HEK293 (cell line): Measurements from ENCODE around the gene EML4.

Source experiments
- CTCF ChIA-PET: fragments of 350-600 bp; formaldehyde crosslinking; extraction: SDS; loops from one replicate; lab custom pipeline; 2021; ENCODE audit warnings: antibody characterized with exemption; lab: Yijun Ruan, JAX
- POLR2A ChIA-PET: fragments of 300-600 bp; formaldehyde crosslinking; extraction: SDS; loops from one replicate; lab custom pipeline; 2020; ENCODE audit warnings: antibody characterized with exemption, inconsistent platforms; lab: Yijun Ruan, JAX
- H3K27ac ChIP-seq: fragments of 200-500 bp; sonication (Bioruptor generic); 2 replicates; pipeline ENCODE4 v1.5.1; 2014; ENCODE audit warnings: low read depth, low read length, control low read depth, inconsistent platforms; ENCODE audit errors: extremely low read depth
- H3K36me3 ChIP-seq, 2 experiments: fragments of 200-500 bp in 1 of 2; sonication (Bioruptor generic) in 1 of 2; 1 replicate in 1 of 2; 2 replicates in 1 of 2; pipeline ENCODE4 v1.5.1; 2014 to 2017; ENCODE audit warnings: inconsistent platforms in 2 of 2, low read length in 2 of 2; ENCODE audit not compliant: control insufficient read depth in 2 of 2, insufficient read depth in 1 of 2
- H3K4me1 ChIP-seq: fragments of 200-500 bp; sonication (Bioruptor generic); 2 replicates; pipeline ENCODE4 v1.5.1; 2014; ENCODE audit warnings: mild to moderate bottlenecking, low read length, inconsistent platforms; ENCODE audit not compliant: control insufficient read depth, insufficient read depth
- H3K4me3 ChIP-seq: 2 replicates; pipeline ENCODE4 v1.5.1; 2011; ENCODE audit warnings: low read depth, mild to moderate bottlenecking, control low read depth, low read length, moderate library complexity
- H3K9me3 ChIP-seq: fragments of 200-500 bp; sonication (Bioruptor generic); 2 replicates; pipeline ENCODE4 v1.5.1; 2014; ENCODE audit warnings: low read depth, low read length, inconsistent platforms; ENCODE audit not compliant: control insufficient read depth, insufficient read depth
- EGR2 ChIP-seq: fragments of 450-650 bp; formaldehyde crosslinking; IDR thresholded peaks from 2 replicates; pipeline ENCODE4 v1.5.1; 2016; ENCODE audit warnings: low read depth, missing biosample characterization, missing genetic modification characterization
- HOXC10 ChIP-seq: sonication (generic); formaldehyde crosslinking; IDR thresholded peaks from 2 replicates; pipeline ENCODE4 v1.8.1; 2023; ENCODE audit warnings: mild to moderate bottlenecking, missing genetic modification reagents
- OVOL3 ChIP-seq: fragments of 450-650 bp; formaldehyde crosslinking; IDR thresholded peaks from 2 replicates; pipeline ENCODE4 v1.5.1; 2016; ENCODE audit warnings: missing biosample characterization, missing genetic modification characterization
- ZFHX2 ChIP-seq: fragments of 450-650 bp; formaldehyde crosslinking; conservative IDR thresholded peaks from 2 replicates; pipeline ENCODE4 v1.5.1; 2016; ENCODE audit warnings: missing biosample characterization, missing genetic modification characterization
- ZNF23 ChIP-seq: fragments of 450-650 bp; formaldehyde crosslinking; IDR thresholded peaks from 2 replicates; pipeline ENCODE4 v1.5.1; 2016; ENCODE audit warnings: missing biosample characterization, missing genetic modification characterization, borderline replicate concordance
- ZNF292 ChIP-seq: fragments of 450-650 bp; formaldehyde crosslinking; IDR thresholded peaks from 2 replicates; pipeline ENCODE4 v1.5.1; 2016; ENCODE audit warnings: low read depth, missing biosample characterization, missing genetic modification characterization, borderline replicate concordance
- ZNF366 ChIP-seq: fragments of 450-650 bp; formaldehyde crosslinking; conservative IDR thresholded peaks from 2 replicates; pipeline ENCODE4 v1.5.1; 2016; ENCODE audit warnings: missing biosample characterization, missing genetic modification characterization
- ZNF426 ChIP-seq: fragments of 450-650 bp; formaldehyde crosslinking; IDR thresholded peaks from 2 replicates; pipeline ENCODE4 v1.5.1; 2017; ENCODE audit warnings: missing biosample characterization, missing genetic modification characterization, mild to moderate bottlenecking, inconsistent platforms, moderate library complexity
- ZNF433 ChIP-seq: fragments of 450-650 bp; formaldehyde crosslinking; IDR thresholded peaks from 2 replicates; pipeline ENCODE4 v1.5.1; 2016; ENCODE audit warnings: missing biosample characterization, missing genetic modification characterization, low read depth
- ZNF707 ChIP-seq: fragments of 450-650 bp; formaldehyde crosslinking; IDR thresholded peaks from 2 replicates; pipeline ENCODE4 v1.5.1; 2016; ENCODE audit warnings: missing biosample characterization, missing genetic modification characterization
- TF ChIP-seq, protein P1 (sequence below): fragments of 450-650 bp; formaldehyde crosslinking; IDR thresholded peaks from 2 replicates; pipeline ENCODE4 v1.5.1; 2016; ENCODE audit warnings: missing biosample characterization, missing genetic modification characterization
- TF ChIP-seq, protein P2 (sequence below): fragments of 450-650 bp; formaldehyde crosslinking; optimal IDR thresholded peaks from 2 replicates; pipeline ENCODE3; 2016; ENCODE audit warnings: missing biosample characterization, mild to moderate bottlenecking, missing genetic modification characterization
- TF ChIP-seq, protein P3 (sequence below): fragments of 450-650 bp; formaldehyde crosslinking; IDR thresholded peaks from 2 replicates; pipeline ENCODE4 v1.5.1; 2016; ENCODE audit warnings: missing biosample characterization, missing genetic modification characterization, low read depth

EML4 gene

DNA sequence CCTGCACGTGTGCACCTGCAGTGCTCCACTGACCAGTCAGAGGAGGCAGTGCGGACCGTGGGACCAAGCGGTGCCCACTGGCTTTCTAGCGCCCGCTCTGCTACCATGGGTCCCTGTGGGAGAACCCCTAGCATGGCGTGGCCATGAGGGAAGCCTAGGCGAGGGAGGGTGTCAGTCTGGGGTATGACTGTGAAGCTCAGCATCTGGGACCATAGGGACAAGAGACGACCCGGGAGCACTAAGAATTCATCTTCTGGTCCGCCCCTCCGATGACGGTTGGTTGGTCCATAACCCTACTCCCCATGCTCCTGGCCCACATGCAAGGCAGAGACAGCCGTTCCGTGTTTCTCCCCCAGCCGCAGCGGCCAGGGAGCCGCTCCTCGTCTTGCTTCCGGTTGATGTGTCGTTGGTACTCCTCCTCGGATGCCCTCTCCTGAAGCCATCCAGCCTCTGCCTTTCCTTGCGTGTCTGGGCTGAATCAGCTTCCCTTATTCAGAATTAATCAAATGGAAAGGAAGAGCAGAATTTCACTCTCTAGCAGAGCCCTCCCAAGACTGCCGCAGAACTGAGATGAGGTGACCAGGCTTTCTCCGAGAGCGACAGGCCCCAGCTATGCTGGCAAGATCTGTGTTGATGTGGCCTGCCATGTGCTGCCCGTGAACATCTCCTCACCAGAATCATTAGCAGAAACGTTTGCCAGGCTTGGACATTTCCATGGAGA lies 168.9 kb downstream of the EML4 start:
- peaks cover 12 to 71% of the 10 kb centered on the region in 2 experiments for H3K36me3 ChIP-seq
- no peak overlapping the region for H3K4me3 ChIP-seq
- H3K9me3 ChIP-seq: no peaks in the 10 kb centered on the region
- TF ChIP-seq, protein P1, sequence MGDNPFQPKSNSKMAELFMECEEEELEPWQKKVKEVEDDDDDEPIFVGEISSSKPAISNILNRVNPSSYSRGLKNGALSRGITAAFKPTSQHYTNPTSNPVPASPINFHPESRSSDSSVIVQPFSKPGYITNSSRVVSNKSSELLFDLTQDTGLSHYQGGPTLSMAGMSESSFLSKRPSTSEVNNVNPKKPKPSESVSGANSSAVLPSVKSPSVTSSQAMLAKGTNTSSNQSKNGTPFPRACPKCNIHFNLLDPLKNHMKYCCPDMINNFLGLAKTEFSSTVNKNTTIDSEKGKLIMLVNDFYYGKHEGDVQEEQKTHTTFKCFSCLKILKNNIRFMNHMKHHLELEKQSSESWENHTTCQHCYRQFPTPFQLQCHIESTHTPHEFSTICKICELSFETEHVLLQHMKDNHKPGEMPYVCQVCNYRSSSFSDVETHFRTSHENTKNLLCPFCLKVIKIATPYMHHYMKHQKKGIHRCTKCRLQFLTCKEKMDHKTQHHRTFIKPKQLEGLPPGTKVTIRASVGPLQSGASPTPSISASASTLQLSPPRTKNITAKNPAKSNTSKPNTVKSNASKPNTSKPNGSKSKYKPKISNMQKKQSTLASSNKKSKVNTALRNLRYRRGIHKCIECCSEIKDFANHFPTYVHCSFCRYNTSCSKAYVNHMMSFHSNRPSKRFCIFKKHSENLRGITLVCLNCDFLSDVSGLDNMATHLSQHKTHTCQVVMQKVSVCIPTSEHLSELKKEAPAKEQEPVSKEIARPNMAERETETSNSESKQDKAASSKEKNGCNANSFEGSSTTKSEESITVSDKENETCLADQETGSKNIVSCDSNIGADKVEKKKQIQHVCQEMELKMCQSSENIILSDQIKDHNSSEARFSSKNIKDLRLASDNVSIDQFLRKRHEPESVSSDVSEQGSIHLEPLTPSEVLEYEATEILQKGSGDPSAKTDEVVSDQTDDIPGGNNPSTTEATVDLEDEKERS (tag by site-specific recombination): no peak
- TF ChIP-seq ZNF23 (tag by site-specific recombination): no peak
- TF ChIP-seq, protein P2, sequence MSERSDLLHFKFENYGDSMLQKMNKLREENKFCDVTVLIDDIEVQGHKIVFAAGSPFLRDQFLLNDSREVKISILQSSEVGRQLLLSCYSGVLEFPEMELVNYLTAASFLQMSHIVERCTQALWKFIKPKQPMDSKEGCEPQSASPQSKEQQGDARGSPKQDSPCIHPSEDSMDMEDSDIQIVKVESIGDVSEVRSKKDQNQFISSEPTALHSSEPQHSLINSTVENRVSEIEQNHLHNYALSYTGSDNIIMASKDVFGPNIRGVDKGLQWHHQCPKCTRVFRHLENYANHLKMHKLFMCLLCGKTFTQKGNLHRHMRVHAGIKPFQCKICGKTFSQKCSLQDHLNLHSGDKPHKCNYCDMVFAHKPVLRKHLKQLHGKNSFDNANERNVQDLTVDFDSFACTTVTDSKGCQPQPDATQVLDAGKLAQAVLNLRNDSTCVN (tag by site-specific recombination): no peak
- TF ChIP-seq ZNF426 (tag by site-specific recombination): no peak
- no peak for TF ChIP-seq ZNF292 (tag by site-specific recombination)
- ChIA-PET CTCF (no interaction called here), POLR2A (no interaction called here)
- no peak overlapping the region for H3K27ac ChIP-seq
- peaks cover 6% of the 10 kb centered on the region; the same call in 1 of the 2 replicates for H3K4me1 ChIP-seq

DNA sequence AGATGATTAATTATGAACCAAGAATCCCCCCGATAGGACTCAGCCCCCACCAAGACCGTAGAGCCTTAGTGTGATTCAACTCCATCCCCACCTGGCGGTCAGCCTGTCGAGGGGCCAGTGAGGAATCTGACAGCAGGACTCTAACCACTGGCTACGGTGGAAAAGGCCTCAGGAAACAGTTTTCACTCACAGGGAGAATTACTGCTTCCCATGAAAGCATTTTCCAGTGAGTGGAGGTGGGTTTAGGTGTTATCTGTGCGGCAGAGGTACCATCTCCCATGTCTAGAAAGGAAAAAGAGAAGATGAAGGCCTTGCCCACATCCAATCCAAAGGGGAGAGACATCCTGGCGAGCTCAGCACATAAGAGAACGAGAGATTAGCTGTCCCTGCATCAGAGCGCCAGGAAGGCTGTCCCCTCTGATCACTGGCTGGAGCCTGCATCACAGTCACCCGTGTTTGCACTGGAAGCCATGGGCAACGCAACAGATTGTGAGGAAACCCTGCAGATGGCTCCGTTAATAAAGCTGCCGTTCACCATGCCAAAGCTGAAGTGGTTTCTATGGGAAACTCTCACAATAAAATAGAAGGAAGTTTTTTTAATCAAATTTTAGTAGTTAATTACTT lies 169.5 kb downstream of the EML4 start:
- CTCF ChIA-PET: interaction anchor here (0.6 to 0.9 kb wide), 2 partner anchors 14 to 1446 kb away, joined by 3 read pairs; no protein-coding TSS in a partner anchor
- POLR2A ChIA-PET: interaction anchor here (0.8 kb wide), 1 partner anchor 13 kb away, joined by 3 read pairs; no protein-coding TSS in a partner anchor
- peaks cover 12 to 65% of the 10 kb centered on the region in 2 experiments for H3K36me3 ChIP-seq

DNA sequence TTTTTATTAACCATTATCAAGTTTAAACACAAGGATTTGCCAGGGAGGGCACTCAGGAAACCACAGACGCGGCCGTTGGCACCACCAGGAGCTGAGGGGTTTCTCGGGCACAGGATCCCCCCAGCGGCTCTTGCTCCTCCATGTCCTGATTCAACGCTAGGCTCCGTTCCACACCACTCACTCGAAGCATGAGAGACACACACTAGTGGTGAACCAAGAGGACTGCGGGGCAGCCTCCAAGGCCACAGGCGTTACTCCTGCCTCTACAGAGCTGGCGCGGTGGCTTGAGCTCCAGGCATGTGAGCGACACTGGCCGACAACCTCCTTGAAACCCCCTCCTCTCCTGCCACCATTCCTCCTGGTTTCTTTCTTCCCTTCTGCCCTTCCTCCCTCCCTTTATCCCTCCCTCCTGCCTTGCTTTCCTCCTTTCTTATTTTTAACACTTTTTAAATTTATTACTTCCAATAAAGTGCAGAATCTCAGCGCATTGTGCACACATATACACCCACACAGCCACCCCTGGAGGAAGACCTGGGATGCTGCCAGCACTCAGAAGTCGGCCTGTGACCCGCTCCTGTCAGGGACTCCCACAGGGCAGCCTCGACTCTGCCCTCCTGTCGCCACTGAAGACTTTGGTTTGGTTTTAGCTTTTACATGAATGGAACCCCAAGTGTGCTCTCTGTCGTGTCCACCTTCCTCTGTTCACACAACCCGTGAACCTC lies 170.2 kb downstream of the EML4 start:
- H3K4me3 ChIP-seq: no peak overlapping the region
- POLR2A ChIA-PET: interaction anchor here (0.8 kb wide), 1 partner anchor 13 kb away, joined by 3 read pairs; no protein-coding TSS in a partner anchor
- no peak overlapping the region for H3K27ac ChIP-seq
- no peaks in the 10 kb centered on the region for H3K9me3 ChIP-seq
- peaks cover 6 to 58% of the 10 kb centered on the region in 2 experiments; a peak in 2 of 3 replicates for H3K36me3 ChIP-seq
- H3K4me1 ChIP-seq: peaks cover 6% of the 10 kb centered on the region; the same call in 1 of the 2 replicates
- CTCF ChIA-PET: interaction anchor here (0.6 to 0.9 kb wide), 2 partner anchors 13 to 1446 kb away, joined by 3 read pairs; no protein-coding TSS in a partner anchor
- TF ChIP-seq, protein P3, sequence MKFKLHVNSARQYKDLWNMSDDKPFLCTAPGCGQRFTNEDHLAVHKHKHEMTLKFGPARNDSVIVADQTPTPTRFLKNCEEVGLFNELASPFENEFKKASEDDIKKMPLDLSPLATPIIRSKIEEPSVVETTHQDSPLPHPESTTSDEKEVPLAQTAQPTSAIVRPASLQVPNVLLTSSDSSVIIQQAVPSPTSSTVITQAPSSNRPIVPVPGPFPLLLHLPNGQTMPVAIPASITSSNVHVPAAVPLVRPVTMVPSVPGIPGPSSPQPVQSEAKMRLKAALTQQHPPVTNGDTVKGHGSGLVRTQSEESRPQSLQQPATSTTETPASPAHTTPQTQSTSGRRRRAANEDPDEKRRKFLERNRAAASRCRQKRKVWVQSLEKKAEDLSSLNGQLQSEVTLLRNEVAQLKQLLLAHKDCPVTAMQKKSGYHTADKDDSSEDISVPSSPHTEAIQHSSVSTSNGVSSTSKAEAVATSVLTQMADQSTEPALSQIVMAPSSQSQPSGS (tag by site-specific recombination): no peak
- TF ChIP-seq ZNF366 (tag by site-specific recombination) (peak; percentile 48; the same call in 1 of the 2 replicates), ZFHX2 (peak; percentile 56), OVOL3 (tag by site-specific recombination) (no peak), EGR2 (tag by site-specific recombination) (0 out of 2 replicates have a peak, but pooled peaks have one; percentile 6)

More for the DNA sequence above, 169.5 kb downstream of the EML4 start:
- H3K4me3 ChIP-seq: no peak overlapping the region
- H3K27ac ChIP-seq: no peak overlapping the region
- no peak for TF ChIP-seq ZNF433 (tag by site-specific recombination)
- TF ChIP-seq ZNF707 (tag by site-specific recombination): no peak
- TF ChIP-seq HOXC10 (CRISPR knock-in tag): no peak
- TF ChIP-seq, all 188 proteins: peak for 0
- no peaks in the 10 kb centered on the region for H3K9me3 ChIP-seq
- H3K4me1 ChIP-seq: peaks cover 6% of the 10 kb centered on the region; the same call in 1 of the 2 replicates
